OCI-LY1 (cell line): ENCODE measurements around the gene ATL1.

Experiments
- H2AFZ ChIP-seq: fragments of 200-600 bp; sonication (generic), shearing (Covaris generic); 2 replicates; pipeline ENCODE4 v1.6.0; 2014; ENCODE audit warnings: antibody characterized with exemption, mild to moderate bottlenecking, low read length
- H3F3A ChIP-seq: fragments of 200-600 bp; sonication (generic), shearing (Covaris generic); 2 replicates; pipeline ENCODE4 v1.6.0; 2014; ENCODE audit warnings: mild to moderate bottlenecking, antibody characterized with exemption, low read length, moderate library complexity; ENCODE audit not compliant: insufficient read depth
- H3K27ac ChIP-seq: fragments of 200-600 bp; sonication (generic); 2 replicates; pipeline ENCODE4 v1.5.1; 2014; ENCODE audit warnings: low read length, mixed run types, mild to moderate bottlenecking, low read depth; ENCODE audit not compliant: poor library complexity, severe bottlenecking
- H3K27me3 ChIP-seq: fragments of 200-600 bp; sonication (generic); 2 replicates; pipeline ENCODE4 v1.6.0; 2014; ENCODE audit warnings: antibody characterized with exemption, mild to moderate bottlenecking, low read length, moderate library complexity; ENCODE audit not compliant: insufficient read depth
- H3K36me3 ChIP-seq: fragments of 200-600 bp; sonication (generic); 2 replicates; pipeline ENCODE4 v1.6.1; 2014; ENCODE audit warnings: mild to moderate bottlenecking, antibody characterized with exemption, low read length, moderate library complexity, mixed read lengths; ENCODE audit not compliant: insufficient read depth
- H3K4me1 ChIP-seq: fragments of 200-600 bp; sonication (generic); 2 replicates; pipeline ENCODE4 v1.5.1; 2014; ENCODE audit warnings: mild to moderate bottlenecking, low read length, moderate library complexity; ENCODE audit not compliant: insufficient read depth, severe bottlenecking
- H3K4me2 ChIP-seq: fragments of 200-600 bp; sonication (generic), shearing (Covaris generic); 2 replicates; pipeline ENCODE4 v1.6.1; 2014; ENCODE audit warnings: low read length
- H3K4me3 ChIP-seq: fragments of 200-600 bp; sonication (generic); 2 replicates; pipeline ENCODE4 v1.5.1; 2014; ENCODE audit warnings: low read length, low read depth, mild to moderate bottlenecking, mixed read lengths; ENCODE audit not compliant: poor library complexity, severe bottlenecking
- H3K79me2 ChIP-seq: fragments of 200-600 bp; shearing (Covaris generic); 2 replicates; pipeline ENCODE4 v1.6.1; 2016; ENCODE audit warnings: mixed run types, low read length, mixed read lengths; ENCODE audit not compliant: insufficient read depth
- H3K9ac ChIP-seq: fragments of 200-600 bp; sonication (generic), shearing (Covaris generic); 2 replicates; pipeline ENCODE4 v1.6.1; 2014; ENCODE audit warnings: mild to moderate bottlenecking, low read length, mixed read lengths
- H3K9me2 ChIP-seq: fragments of 200-600 bp; sonication (generic), shearing (Covaris generic); 2 replicates; pipeline ENCODE4 v1.6.1; 2014; ENCODE audit warnings: low read depth, mild to moderate bottlenecking, low read length, mixed read lengths
- H3K9me3 ChIP-seq: fragments of 200-600 bp; shearing (Covaris generic); 2 replicates; pipeline ENCODE4 v1.6.1; 2014; ENCODE audit warnings: low read length, mixed read lengths
- H4K20me1 ChIP-seq: fragments of 200-600 bp; sonication (generic), shearing (Covaris generic); 2 replicates; pipeline ENCODE4 v1.6.0; 2016; ENCODE audit warnings: mild to moderate bottlenecking, low read length; ENCODE audit not compliant: insufficient read depth
- EZH2 ChIP-seq: fragments of 200-600 bp; sonication (generic), shearing (Covaris generic); IDR thresholded peaks from 2 replicates; pipeline ENCODE4 v1.8.0; 2017; ENCODE audit warnings: borderline replicate concordance, mixed run types, mild to moderate bottlenecking, antibody characterized with exemption, low read length, moderate library complexity, mixed read lengths
- TF ChIP-seq, protein P1 (sequence below): fragments of 200-600 bp; sonication (generic), shearing (Covaris generic); IDR thresholded peaks from 2 replicates; pipeline ENCODE4 v1.5.1; 2017; ENCODE audit warnings: mild to moderate bottlenecking, antibody characterized with exemption, low read length, moderate library complexity, mixed read lengths

ATL1 gene

DNA sequence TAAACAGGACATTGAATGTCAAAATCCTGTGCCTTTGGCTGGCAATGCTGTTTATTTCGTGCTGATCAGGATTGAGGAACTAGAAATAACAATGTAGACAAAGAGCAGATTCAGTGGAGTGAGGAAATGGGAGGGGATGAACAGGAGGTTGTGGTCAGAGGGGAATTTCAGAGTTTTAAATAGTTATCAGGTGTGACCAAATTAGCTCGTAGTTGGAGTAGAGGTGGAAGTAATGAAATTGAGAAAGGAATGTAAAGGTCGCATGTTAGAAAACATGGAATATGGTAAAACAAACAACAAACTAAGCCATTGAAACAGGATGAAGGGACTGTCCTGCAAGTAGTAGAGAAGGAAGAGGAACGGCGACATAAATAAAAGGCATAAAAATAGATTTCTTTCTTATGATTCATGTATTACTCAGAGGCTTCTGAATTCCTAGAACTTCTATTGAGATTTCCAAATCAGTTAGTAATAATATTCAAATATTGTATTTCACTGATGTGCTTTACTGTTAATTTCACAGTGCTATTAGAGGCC is 117.7 kb downstream of the ATL1 start:
- H3K27ac ChIP-seq, result no peak overlapping the region
- H3K79me2 ChIP-seq, result no peaks in the 10 kb centered on the region
- no peak overlapping the region for H3K4me3 ChIP-seq
- H2AFZ ChIP-seq, result peak overlapping the region; percentile 71; the same call in 1 of the 2 replicates
- no peaks in the 10 kb centered on the region for H3K9me2 ChIP-seq
- peaks cover 15% of the 10 kb centered on the region for H3K4me1 ChIP-seq
- H3K36me3 ChIP-seq, result no peaks in the 10 kb centered on the region
- TF ChIP-seq, protein P1, sequence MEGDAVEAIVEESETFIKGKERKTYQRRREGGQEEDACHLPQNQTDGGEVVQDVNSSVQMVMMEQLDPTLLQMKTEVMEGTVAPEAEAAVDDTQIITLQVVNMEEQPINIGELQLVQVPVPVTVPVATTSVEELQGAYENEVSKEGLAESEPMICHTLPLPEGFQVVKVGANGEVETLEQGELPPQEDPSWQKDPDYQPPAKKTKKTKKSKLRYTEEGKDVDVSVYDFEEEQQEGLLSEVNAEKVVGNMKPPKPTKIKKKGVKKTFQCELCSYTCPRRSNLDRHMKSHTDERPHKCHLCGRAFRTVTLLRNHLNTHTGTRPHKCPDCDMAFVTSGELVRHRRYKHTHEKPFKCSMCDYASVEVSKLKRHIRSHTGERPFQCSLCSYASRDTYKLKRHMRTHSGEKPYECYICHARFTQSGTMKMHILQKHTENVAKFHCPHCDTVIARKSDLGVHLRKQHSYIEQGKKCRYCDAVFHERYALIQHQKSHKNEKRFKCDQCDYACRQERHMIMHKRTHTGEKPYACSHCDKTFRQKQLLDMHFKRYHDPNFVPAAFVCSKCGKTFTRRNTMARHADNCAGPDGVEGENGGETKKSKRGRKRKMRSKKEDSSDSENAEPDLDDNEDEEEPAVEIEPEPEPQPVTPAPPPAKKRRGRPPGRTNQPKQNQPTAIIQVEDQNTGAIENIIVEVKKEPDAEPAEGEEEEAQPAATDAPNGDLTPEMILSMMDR, result no peak
- TF ChIP-seq EZH2, result no peak
- peak overlapping the region; percentile 50 for H3K4me2 ChIP-seq
- H3K27me3 ChIP-seq, result no peaks in the 10 kb centered on the region
- H3F3A ChIP-seq, result no peaks in the 10 kb centered on the region
- no peak overlapping the region for H3K9ac ChIP-seq
- H3K9me3 ChIP-seq, result no peaks in the 10 kb centered on the region
- H4K20me1 ChIP-seq, result no peaks in the 10 kb centered on the region

DNA sequence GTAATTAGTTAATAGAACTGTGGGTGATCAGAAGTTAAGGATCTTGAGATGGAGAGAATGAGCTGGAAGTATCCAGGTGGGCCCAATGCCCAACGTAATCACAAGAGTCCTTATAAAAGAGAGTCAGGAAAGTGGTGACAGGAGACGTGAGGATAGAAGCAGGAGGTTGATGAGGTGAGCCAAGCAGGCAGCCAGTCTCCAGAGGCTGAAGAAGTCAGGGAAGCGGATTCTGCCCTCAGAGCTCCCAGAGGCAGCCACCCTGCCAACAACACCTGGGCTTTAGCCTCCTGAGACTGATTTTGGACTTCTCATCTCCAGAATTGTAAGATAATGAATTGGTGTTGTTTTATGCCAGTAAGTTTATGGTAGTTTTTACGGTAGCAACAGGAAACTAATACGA is 118.2 kb downstream of the ATL1 start:
- H3K27me3 ChIP-seq, result no peaks in the 10 kb centered on the region
- no peaks in the 10 kb centered on the region for H3K9me2 ChIP-seq
- H3K27ac ChIP-seq, result no peak overlapping the region
- H3K4me3 ChIP-seq, result no peak overlapping the region
- H3K36me3 ChIP-seq, result no peaks in the 10 kb centered on the region
- H3K79me2 ChIP-seq, result no peaks in the 10 kb centered on the region
- H3K4me1 ChIP-seq, result peaks cover 15% of the 10 kb centered on the region
- H3K4me2 ChIP-seq, result no peak overlapping the region
- TF ChIP-seq, protein P1, result no peak
- TF ChIP-seq EZH2, result no peak
- no peaks in the 10 kb centered on the region for H4K20me1 ChIP-seq
- no peak overlapping the region for H2AFZ ChIP-seq
- H3K9me3 ChIP-seq, result no peaks in the 10 kb centered on the region
- no peak overlapping the region for H3K9ac ChIP-seq
- no peaks in the 10 kb centered on the region for H3F3A ChIP-seq

DNA sequence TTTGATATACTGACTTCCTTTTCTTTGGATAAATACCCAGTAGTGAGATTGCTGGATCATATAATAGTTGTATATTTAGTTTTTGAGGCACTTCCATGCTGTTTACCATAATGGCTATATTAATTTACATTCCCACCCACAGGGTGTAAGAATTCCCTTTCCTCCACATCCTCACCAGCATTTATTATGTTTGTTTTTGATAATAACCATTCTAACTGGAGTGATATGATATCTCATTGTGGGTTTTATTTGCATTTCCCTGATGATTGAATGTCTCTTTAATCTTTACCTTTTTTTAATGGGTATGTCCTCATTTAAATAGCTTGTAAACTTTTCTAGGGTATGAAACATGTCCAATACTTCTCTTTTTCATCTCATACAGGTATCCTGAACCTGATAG is 119.7 kb downstream of the ATL1 start:
- peaks cover 15% of the 10 kb centered on the region for H3K4me1 ChIP-seq
- no peaks in the 10 kb centered on the region for H3K9me3 ChIP-seq
- no peak for TF ChIP-seq EZH2
- TF ChIP-seq, protein P1, result no peak

More for the DNA sequence above, 119.7 kb downstream of the ATL1 start:
- Histone ChIP-seq H3K9me2 (no peaks in the 10 kb centered on the region), H4K20me1 (no peaks in the 10 kb centered on the region), H3K9ac (no peak overlapping the region), H3F3A (no peaks in the 10 kb centered on the region), H3K4me3 (no peak overlapping the region), H3K4me2 (no peak overlapping the region), H3K27ac (no peak overlapping the region), H3K79me2 (no peaks in the 10 kb centered on the region), H3K27me3 (no peaks in the 10 kb centered on the region), H3K36me3 (no peaks in the 10 kb centered on the region), H2AFZ (no peak overlapping the region)
